HG03175 (cell line): ENCODE data around the gene WIZ.

Experiments
- ATAC-seq: cut with Tn5 transposase; IDR thresholded peaks from one replicate; pipeline ENCODE4 v1.9.1; 2021; ENCODE audit warnings: mild to moderate bottlenecking, moderate library complexity; ENCODE audit not compliant: unreplicated experiment

WIZ gene

GRCh38 chr19:15430526-15431120 lies 19.1 kb downstream of the WIZ start:
- no peak for ATAC-seq

- ATAC-seq = no peak
Measured at GRCh38 chr19:15429825-15430467, 19.8 kb downstream of the WIZ start.

DNA sequence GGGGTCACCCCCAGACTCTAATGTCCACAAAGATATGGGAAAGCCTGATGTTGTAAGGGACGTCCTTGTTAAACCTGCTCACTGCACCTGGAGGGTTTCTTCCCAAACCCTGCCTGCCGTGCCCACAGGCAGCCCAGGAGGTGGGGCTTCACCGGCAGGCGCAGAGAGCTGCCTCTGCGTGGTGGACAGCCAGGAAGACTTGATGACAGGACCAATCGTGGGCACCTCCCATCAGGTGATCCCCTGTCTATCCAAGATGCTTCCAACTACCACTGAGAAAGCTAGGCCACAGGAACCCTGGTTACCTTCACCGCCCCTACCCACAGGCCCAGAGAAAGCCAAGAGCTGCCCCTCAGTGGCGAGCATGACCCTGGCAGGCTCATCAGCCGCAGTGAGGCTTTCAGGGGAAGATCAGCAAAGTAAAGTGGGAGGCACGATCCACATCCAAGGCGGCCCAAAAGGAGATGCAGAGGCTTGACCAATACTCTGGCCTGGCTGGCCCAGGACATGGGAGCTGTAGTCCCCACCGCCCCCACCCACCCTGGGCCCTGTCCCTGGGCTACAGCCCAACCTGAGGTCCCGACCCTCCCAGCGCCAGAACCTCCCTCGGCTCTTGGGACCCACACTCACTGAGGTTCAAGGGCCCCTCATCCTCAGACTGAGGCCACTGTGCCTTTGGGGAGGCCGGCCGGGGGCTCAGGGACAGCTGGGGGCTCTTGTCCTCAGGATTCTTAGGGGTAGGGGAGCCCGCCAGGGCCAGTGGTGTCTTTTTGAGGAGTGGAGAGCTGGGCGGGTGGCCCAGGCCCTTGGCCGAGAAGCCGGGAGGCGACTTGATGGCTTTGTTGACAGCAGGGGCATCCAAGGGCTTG lies 20.6 kb downstream of the WIZ start:
- no peak for ATAC-seq

DNA sequence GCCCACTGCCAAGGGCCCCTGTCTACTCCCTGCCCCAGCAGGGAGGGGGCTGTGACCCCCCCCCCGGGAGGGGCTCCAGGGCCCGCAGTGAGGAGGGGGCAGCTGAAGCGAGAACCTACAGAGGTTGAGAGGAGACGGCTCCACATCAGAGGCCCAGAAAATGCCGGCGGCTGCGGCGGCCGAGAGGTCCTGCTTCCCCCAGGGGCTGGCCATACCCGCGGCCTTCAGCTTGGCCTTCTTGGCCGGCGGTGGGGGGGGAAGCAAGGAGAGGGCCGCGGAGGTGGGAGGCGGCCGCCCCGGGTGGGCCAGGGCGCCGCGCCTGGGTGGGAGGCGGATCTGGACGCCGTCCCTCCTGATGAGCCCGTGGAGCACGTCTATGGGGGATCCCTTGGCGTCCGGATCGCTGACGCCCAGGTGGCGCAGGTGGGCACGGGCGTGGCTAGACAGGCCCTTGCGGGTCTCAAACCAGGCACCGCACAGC lies 21.7 kb downstream of the WIZ start:
- ATAC-seq = no peak

GRCh38 chr19:15427350-15427700 lies 22.4 kb downstream of the WIZ start:
- no peak for ATAC-seq

DNA sequence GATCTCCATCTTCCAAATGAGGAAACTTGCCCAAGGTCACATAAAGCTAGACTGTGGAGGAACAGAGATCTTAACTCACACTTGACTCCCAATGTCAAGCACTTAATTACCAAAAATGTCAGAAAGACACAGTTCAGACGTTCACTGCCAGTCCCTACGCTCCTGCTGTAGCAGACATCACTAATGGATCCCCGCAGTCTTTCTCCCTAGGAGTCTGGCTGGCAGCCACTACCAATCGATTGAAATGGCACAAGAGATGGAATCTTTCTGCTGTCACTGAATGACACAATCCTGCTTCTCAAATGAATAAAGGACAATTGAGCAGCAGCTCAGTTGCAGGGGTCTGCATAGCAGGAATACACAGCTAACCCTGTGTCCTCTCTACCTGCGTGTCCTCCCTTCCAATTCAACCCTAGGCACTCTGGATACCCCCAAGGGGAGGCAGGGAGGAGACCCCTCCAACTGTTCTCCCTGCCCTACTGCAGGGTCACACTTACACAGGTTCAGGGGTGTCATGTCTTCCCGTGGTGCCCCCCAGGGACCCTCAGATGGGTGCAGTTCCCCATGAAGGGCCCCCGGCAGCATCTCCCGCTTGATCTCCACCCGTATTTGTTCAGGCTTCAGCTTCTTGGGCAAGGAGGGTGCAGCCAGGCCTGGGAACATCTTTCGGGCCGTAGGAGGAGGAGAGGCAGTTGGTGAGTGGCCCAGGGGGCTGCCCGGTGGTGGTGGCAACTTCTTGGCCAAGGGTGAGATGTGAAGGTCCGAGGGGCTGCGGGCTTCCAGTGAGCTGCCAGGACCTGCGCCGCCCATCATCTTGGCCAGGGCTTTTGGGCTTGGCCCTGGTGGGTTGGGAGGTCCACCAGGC lies 23.0 kb downstream of the WIZ start:
- no peak for ATAC-seq

GRCh38 chr19:15425321-15425950 lies 24.3 kb downstream of the WIZ start:
- no peak for ATAC-seq

- ATAC-seq = no peak
Measured at GRCh38 chr19:15424692-15425272, 25.0 kb downstream of the WIZ start.

DNA sequence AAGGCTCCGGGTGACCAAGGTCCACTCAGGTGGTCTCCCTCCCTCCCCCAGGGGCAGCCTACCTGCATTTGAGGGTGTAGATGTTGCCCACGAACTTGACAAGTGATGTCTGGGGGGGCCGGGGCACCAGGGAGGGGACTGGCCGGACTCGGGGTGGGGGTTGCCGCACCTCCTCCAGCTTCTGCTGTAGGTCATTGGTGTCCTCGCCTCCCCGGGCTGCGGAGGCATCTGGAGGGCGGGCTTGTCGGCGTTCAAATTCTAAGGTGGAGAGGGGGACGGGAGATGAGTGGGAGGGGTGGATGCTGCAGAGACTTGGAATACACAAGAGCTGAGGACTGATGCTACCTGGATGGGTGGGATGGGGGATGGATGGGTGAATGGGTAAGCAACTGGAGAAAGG lies 25.6 kb downstream of the WIZ start:
- no peak for ATAC-seq

- no peak for ATAC-seq
Measured at GRCh38 chr19:15423130-15423529, 26.6 kb downstream of the WIZ start.

GRCh38 chr19:15422296-15423075 lies 27.3 kb downstream of the WIZ start:
- no peak for ATAC-seq

- ATAC-seq = no peak
Measured at GRCh38 chr19:15421721-15422260, 28.0 kb downstream of the WIZ start.

DNA sequence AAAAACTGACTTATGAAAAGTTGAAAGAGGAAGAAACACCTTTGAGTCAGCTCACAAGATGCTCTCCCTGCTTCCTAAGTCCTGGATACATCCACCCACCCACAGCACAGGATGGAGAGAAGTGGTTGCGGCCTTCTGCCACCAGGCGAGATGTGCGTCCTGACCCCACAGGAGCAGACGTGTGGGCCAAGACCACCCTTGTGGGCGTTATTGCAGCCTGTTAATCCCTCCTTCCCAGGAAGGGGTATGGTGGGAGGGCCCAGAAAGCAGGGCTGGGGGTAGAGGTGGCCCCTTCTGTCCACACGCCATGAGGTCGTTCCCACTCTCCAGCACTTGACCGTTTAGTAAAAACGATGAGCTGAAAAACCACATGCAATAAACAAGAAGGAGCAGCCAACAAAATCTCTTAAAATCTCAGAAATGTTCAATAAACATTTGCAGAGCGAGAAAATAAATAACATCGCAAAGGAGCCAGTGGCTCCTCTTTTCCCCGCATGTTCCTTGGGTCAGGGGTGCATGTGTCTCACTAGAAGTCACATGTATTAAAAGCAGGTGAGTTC lies 28.5 kb downstream of the WIZ start:
- ATAC-seq = no peak

GRCh38 chr19:15419413-15420025 lies 30.2 kb downstream of the WIZ start:
- no peak for ATAC-seq

DNA sequence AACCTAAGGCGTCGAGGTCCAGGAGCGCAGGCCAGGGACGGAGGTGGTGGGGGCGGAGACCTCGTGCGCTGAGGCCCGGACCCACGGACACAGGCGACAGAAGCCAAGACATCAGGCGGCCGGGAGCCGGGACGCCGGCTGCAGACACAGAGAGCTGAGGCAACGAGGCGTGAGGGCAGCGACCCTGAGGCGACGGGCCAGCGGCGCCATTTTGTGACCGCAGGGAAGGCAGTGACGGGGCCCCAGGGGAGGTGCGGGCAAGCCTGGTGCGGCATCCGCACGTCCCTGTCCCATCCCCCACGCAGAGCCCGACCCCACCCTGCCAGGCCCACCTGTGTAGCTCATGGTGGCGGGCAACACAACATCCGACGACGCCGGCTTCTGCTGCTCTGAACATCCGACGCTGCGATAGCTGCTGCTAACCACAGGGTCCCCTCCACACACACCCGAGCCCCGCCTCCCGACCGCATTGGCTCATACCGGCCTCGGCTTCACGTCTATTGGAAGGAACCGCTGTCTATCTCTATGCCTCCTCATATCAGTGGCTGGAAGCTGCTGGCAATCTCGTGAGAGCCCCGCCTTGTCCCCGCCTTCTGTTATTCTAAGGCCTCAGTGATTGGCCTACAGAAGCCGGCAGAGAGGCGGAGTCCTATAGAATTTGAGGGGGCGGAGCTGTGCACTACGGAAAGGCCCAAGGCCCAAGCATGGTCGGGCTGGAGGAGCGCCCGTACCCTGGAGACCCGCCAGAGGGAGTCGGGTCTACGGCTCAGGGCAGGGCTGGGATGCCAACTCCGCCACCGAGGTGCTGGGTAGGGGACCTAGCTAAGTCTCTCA lies 31.0 kb downstream of the WIZ start, which contains the start of gene AKAP8L:
AKAP8L (minus strand) TSS at position 410 of the 834 bp plus-strand sequence; CDS start at position 345, 65 bp downstream.
- ATAC-seq = peak; percentile 96

DNA sequence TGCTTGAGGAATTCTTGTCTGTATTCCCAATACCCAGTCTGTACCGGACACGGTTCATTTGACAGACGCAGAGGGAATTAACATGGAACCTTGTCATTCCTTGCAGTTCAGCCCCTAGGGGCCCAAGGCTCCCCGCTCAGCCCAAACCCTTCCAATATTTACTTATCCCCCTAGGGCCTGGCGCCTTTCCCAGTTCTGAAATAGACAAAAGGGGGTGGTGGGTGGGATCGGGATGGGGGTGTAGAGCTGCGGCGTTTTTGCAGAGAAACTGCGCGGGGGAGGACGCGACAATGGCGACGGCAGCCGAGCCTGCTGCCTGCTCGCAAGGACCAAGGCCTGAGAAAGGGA lies 31.6 kb downstream of the WIZ start:
- no peak for ATAC-seq

- no peak for ATAC-seq
Measured at GRCh38 chr19:15417699-15418098, 32.1 kb downstream of the WIZ start.
